NCI-H2196 treated with DMSO at 0.1 percent for 48 hours (cell line): ENCODE data around the gene DLK1.

Experiments used
- DNase-seq: peaks from one replicate; lab custom pipeline; 2025; ENCODE audit not compliant: unreplicated experiment; lab: John Stamatoyannopoulos, UW

The DLK1 gene

DNA sequence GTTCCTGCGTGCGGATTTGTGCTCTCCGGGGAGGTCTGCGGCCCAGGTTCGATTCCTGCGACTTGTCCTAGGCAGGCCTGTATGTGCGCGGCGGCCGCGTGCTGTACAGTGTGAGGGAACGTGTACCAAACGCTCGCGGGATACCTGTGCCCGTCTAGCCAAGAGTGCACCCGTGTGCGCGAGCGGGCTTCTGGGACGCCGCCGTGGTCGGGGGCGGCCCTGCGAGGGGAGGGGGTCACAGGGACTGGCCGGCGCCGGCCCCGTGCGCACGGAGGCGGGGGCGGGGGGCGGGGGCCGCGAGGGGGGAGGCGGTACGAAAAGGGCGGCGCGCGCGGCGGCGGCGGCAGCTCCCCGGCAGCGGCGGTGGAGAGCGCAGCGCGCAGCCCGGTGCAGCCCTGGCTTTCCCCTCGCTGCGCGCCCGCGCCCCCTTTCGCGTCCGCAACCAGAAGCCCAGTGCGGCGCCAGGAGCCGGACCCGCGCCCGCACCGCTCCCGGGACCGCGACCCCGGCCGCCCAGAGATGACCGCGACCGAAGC, at the start of gene DLK1:
TSS of gene DLK1 (plus strand) at position 343 of the 536 bp plus-strand sequence. CDS start at position 520, 177 bp downstream.
- no peak for DNase-seq

- DNase-seq: no peak
Observed at GRCh38 chr14:100677152-100677551, 49.5 kb upstream of the DLK1 start.

- DNase-seq: no peak
Observed at GRCh38 chr14:100677554-100678468, 48.9 kb upstream of the DLK1 start.

- DNase-seq: no peak
Observed at GRCh38 chr14:100678469-100678828, 48.2 kb upstream of the DLK1 start.

DNA sequence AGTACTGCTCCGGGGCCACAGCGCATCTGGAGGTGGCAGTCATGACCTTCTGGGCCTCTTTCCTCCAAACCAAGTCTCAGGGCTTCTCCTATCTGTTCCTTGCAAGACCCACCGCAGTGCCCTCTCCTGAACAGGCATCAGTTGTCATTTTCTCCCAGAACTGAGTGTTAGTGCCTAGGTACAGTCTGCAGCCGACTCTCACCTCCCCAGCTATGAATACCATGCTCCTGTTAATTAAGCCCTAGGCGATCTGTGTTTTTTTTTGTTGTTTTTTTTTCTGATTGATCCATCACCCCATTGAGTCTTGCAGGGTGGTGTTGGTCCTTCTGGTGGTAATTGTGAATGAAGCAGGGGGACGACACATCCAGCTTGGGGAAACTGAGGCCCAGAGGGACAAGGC, 47.5 kb upstream of the DLK1 start:
- no peak for DNase-seq

DNA sequence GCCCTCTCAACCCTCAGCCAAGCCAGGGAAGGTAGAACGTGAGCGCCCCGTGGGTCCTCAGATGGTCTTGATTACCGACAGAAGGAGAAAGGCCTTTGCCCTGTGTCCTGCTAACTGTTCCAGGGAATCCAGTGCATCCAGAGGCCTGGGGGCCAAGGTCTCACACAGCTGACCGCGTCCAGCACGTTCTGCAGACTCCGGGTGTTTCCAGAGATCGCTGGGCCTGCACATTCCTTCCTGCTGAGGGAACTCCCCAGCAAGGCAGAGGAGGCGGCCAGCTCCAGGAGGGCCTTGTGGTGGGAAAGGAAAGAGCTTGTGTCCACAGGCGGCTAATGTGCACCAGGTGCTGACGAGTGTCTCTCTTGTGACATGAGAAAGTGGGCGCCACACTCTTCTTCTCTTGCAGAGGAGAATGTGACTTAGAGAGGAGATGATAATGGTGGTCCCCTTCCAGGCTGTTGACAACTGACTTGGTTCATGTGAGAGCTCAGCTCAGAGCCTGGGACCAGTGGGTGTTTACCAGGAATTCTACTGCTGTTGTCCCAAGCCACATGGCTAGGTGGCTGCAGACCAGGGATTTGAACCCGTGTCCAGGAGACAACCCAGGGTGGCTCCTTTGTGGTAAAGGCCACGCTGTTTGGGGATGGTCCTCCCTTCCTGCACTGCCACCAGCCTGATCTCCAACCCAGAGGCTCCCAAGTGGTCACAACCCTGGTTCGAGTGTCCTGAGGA, 46.8 kb upstream of the DLK1 start:
- no peak for DNase-seq

DNA sequence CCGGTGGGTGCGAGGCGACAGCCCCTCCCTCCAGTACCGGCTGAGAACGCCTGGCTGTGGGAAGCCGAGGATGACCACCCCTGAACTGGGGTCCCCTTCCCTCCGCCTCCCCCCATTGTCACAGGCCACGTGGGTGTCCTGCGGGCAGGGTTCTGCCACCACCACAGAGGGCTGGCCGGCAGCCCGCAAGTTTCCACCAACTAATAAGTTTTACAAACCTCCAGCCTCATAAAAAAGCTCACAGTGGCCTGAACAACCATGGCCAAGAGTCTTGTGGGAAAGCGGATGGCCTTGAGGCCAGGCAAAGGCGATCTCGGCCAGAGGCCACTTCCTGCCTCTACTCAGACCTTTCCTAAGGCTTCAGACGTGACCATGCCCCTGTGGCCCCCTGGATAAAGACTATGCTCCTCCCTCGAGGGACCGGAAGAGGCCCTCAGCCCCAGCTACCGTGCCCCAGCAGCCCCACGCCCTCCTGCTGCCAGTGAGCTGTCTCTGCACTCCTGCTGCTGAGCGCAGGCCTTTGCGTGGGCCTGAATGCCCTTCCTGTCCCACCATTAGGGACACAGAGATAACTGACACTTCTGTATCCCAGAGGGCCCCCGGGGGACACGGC, 46.1 kb upstream of the DLK1 start:
- no peak for DNase-seq

- DNase-seq: no peak
Observed at GRCh38 chr14:100681111-100681510, 45.6 kb upstream of the DLK1 start.

DNA sequence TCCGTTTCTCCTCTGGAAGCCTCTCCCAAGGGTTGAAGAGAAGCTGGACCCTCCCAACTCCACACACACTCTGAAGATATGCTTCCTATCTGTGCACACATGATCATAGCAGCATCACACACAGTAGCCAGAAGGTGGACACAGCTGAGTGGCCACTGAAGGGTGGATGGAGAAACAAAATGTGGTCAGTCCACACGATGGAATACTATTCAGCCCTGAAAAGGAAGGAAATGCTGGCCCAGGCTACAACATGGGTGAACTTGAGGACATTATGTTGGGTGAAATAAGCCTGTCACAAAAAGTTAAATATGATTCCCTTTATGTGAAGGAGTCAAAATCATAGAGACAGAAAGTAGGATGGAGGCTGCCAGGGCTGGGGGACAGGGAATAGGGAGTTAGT, 43.9 kb upstream of the DLK1 start:
- DNase-seq: no peak

GRCh38 chr14:100683578-100683977, 43.1 kb upstream of the DLK1 start:
- no peak for DNase-seq

- DNase-seq: no peak
Observed at GRCh38 chr14:100684154-100684553, 42.5 kb upstream of the DLK1 start.

GRCh38 chr14:100684961-100685360, 41.7 kb upstream of the DLK1 start:
- no peak for DNase-seq

DNA sequence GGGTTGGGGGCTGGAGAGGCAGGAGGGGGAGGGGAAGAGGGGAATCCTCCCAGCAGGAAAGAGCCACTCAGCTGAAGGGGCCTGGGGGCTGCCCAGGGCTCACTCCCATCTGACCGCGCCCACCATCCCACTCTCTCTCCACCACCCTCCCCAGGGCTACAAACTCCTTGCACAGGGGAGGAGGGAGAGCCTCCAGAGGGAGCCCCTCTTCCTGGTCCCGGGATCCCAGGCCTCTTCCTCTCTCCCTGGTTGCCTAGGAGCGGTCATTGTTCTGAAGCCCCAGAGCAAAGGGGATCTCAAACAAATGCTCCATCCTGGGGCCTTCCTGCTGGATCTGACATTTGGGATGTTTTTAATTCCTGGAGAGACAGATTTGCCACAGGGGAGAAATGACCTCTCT, 39.8 kb upstream of the DLK1 start:
- DNase-seq: no peak

DNA sequence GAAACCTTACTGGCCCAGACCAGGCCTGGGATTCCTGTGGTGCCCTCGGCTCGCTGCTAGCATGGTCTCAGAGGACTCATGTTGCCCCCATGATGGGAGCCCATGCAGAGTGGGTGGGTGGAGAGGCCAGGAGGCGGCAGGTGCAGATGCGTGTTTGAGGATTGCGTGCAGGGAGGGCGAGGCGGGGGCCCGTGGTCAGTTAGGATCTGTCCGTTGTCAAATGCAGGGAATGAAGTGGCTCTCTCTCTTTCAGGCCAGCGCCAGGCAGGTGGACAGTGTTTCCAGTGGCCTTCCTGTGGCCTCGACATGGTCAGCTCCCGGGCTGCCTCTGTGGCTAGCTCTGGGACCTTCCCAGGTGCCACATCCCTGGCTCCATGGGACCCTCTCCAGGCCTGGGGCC, 39.3 kb upstream of the DLK1 start:
- no peak for DNase-seq

DNA sequence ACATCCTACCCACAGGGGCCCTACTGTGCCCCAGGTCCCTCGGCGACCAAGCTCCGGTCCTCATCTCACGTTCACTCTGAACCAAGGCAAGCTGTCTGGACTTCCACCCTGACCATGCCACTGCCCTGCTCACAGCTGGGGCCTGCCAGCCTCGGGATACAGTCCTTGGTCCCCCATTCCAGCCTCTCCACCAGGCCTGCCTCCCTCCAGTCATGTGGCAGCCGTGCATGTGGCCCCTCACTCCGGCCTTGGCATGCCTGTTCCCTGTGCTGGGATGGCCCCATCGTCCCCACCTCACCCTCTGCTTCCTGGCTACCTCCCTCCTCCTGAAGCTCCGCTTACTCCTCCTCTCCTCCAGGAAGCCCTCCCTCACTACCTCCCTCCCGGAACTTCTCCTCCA, 38.6 kb upstream of the DLK1 start:
- DNase-seq: no peak

DNA sequence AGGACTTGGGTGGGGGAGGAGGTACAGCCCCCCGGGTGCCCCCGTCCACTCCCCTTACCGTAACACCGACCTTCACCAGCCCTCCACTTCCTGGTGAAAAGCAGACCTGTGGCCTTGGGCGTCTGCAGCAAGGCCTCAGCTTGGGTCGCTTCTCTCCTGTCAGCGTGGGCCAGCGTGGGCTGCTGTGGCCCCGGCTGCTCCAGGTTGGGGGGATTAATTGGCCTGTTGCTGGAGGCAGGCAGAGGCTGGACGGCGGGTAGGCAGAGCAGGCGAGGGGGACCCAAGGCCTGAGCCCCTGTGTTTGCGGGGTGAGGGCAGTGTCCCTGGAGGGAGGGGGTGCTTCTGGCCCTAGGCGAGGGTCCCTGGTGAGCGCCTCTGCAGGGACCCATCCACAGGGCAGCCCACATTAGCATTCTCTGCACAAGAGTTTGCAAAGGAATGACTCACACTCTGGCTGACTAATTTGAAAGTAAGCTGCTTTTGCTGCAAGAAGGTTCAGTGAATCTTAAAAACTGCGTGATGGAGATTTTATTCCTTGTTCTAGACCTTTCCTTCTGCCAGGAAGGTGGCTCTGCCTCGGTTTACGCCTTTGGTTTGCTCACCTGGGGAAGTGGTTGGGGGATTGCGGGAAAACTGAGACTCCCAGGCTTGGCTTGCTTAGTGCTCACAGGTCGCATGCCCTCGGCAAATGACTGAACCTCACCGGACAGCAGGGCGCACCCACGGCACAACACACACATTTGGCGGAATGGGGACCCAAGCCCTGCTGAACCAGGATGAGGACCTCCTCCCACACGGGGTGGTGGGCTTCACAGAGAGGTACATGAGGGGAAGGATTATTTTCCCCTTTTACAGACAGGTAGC, 37.9 kb upstream of the DLK1 start:
- DNase-seq: no peak

- DNase-seq: no peak
Observed at GRCh38 chr14:100690672-100691071, 36.0 kb upstream of the DLK1 start.

GRCh38 chr14:100691395-100692056, 35.2 kb upstream of the DLK1 start:
- peak; percentile 30 for DNase-seq

GRCh38 chr14:100692256-100692655, 34.4 kb upstream of the DLK1 start:
- DNase-seq: no peak
